Prostate gland (tissue), 2 donors: ENCODE data around the gene ATF6B.

Source experiments
- POLR2AphosphoS5 ChIP-seq: sonication (generic); formaldehyde crosslinking; IDR thresholded peaks from one replicate; pipeline ENCODE4 v1.6.1; 2017; ENCODE audit warnings: antibody characterized with exemption
- TF ChIP-seq, protein P1 (sequence below), 4 experiments: fragments of 200-600 bp in 2 of 4; fragments of 450-650 bp in 2 of 4; sonication (generic) in 2 of 4; IDR thresholded peaks; 1 replicate in 3 of 4; 2 replicates in 1 of 4; pipeline ENCODE4 v1.5.1; 2016 to 2019; ENCODE audit warnings: antibody characterized with exemption in 4 of 4, mild to moderate bottlenecking in 2 of 4, moderate library complexity in 2 of 4

DNA sequence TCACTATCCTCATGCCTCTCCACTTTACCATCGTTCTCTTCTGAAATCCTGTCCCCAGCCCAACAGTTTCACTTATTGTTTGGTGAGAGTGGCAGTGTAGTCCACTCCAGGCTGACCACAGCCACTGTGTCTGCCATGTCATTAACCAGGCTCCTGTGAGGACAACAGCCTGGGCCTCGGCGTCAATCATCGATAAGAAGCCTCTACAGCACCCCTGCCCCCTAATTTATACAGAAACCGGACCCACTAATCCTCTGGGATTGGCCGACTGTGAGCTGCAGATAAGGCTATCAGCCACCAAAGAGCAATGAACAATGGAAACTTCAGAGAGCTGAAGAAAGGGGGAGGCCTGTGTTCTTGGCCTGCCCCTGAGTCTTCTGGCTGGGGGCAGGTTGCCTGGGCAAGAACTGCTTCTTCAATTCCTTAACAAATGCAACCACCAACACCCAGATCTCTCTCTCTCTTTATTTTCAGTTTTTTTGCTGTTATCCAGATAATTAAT lies 39.8 kb upstream of the ATF6B start:
- TF ChIP-seq POLR2AphosphoS5: no peak
- TF ChIP-seq, protein P1, sequence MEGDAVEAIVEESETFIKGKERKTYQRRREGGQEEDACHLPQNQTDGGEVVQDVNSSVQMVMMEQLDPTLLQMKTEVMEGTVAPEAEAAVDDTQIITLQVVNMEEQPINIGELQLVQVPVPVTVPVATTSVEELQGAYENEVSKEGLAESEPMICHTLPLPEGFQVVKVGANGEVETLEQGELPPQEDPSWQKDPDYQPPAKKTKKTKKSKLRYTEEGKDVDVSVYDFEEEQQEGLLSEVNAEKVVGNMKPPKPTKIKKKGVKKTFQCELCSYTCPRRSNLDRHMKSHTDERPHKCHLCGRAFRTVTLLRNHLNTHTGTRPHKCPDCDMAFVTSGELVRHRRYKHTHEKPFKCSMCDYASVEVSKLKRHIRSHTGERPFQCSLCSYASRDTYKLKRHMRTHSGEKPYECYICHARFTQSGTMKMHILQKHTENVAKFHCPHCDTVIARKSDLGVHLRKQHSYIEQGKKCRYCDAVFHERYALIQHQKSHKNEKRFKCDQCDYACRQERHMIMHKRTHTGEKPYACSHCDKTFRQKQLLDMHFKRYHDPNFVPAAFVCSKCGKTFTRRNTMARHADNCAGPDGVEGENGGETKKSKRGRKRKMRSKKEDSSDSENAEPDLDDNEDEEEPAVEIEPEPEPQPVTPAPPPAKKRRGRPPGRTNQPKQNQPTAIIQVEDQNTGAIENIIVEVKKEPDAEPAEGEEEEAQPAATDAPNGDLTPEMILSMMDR (IDR thresholded peaks at IDR 0.05): no peak
